Activated CD8-positive, alpha-beta T cell treated with anti-CD3 and anti-CD28 coated beads for 36 hours (primary cell): ENCODE measurements around the gene CPNE2. TPM values are rescaled to one million over a fixed set of nuclear protein-coding genes. Genes with fewer than 3 reads are reported as not detected.
A peak's percentile ranks its signal among the peaks of the same experiment; 100 is the strongest.

ENCODE experiments used
- ATAC-seq: fragments of 200-7000 bp; cut with Tn5 transposase; one replicate; pipeline ENCODE4 v1.10.0; 2021; ENCODE audit warnings: mild to moderate bottlenecking, moderate library complexity
- CTCF ChIA-PET: fragments of 350-600 bp; sonication (Branson Sonifier 250); formaldehyde crosslinking; loops from one replicate; lab custom pipeline; 2021; ENCODE audit warnings: antibody characterized with exemption; lab: Charles Lee
- POLR2A ChIA-PET: fragments of 350-600 bp; sonication (Branson Sonifier 250); formaldehyde crosslinking; loops from one replicate; lab custom pipeline; 2021; ENCODE audit warnings: antibody characterized with exemption; lab: Charles Lee
- DNase-seq: peaks from one replicate; pipeline ENCODE4 v3.0.0-alpha.2; 2020
- H3K27ac Mint-ChIP-seq: one replicate; pipeline ENCODE4 v1.8.0; 2021; ENCODE audit warnings: mild to moderate bottlenecking, mixed read lengths
- H3K27me3 Mint-ChIP-seq: one replicate; pipeline ENCODE4 v1.8.0; 2021; ENCODE audit warnings: mixed read lengths
- H3K36me3 Mint-ChIP-seq: one replicate; pipeline ENCODE4 v1.8.0; 2021; ENCODE audit warnings: low read depth, mixed read lengths
- H3K4me1 Mint-ChIP-seq: one replicate; pipeline ENCODE4 v1.8.0; 2021; ENCODE audit warnings: low read depth, mixed read lengths
- H3K4me3 Mint-ChIP-seq: one replicate; pipeline ENCODE4 v1.8.0; 2021; ENCODE audit warnings: mild to moderate bottlenecking, moderate library complexity, mixed read lengths
- H3K9me3 Mint-ChIP-seq: one replicate; pipeline ENCODE4 v1.8.0; 2021; ENCODE audit warnings: mixed read lengths
- intact Hi-C: fragments of 100-400 bp; cut with micrococcal nuclease; formaldehyde crosslinking; loops from one replicate; pipeline ENCODE4 v1.10.0; 2022
- total RNA-seq, 2 experiments: library from RNA; stranded (reverse); gene quantifications; one replicate each; pipeline ENCODE4 v1.2.3, GENCODE V29; 2021
- TF ChIP-seq, protein P1 (sequence below): fragments of 200-600 bp; IDR thresholded peaks from one replicate; pipeline ENCODE4 v1.8.0; 2022; ENCODE audit warnings: antibody characterized with exemption, mild to moderate bottlenecking

Gene CPNE2
- total RNA-seq, 2 experiments from 2014 or later, result 18.6 to 20.6 TPM

DNA sequence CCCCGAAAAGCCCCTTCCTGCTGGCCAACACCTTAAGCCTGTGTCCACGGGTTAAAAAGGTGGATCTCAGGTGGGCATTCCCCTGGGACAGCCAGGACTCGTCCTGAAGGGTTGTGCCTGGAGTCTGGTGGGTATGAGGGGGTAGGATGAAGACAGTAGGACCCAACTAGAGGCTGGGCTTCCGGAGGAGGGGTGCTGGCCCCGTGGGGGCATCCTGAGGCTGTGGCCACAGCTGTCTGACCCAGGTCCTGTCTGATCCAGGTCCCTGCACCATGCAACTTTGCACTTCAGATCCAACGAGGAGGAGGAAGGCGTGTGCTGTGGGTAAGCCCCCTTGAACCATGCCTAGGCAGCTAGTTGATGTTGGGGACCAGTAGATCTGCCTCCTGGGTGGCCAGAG lies 37.6 kb upstream of the CPNE2 start:
- no peaks in the 10 kb centered on the region for H3K9me3 Mint-ChIP-seq
- intact Hi-C loops, result no loop called here
- ChIA-PET POLR2A (interaction anchor here (0.6 to 1.4 kb wide), 4 partner anchors 22 to 107 kb away, joined by 3 to 4 read pairs (median 4); no protein-coding TSS in a partner anchor), CTCF (interaction anchor here (1.1 to 1.6 kb wide), 3 partner anchors 8 to 91 kb away, joined by 3 to 7 read pairs (median 4); no protein-coding TSS in a partner anchor)
- no peak overlapping the region for H3K4me3 Mint-ChIP-seq
- H3K4me1 Mint-ChIP-seq, result peaks cover 52% of the 10 kb centered on the region
- peaks cover 57% of the 10 kb centered on the region for H3K36me3 Mint-ChIP-seq
- no peaks in the 10 kb centered on the region for H3K27me3 Mint-ChIP-seq
- no peak for DNase-seq
- TF ChIP-seq, protein P1, sequence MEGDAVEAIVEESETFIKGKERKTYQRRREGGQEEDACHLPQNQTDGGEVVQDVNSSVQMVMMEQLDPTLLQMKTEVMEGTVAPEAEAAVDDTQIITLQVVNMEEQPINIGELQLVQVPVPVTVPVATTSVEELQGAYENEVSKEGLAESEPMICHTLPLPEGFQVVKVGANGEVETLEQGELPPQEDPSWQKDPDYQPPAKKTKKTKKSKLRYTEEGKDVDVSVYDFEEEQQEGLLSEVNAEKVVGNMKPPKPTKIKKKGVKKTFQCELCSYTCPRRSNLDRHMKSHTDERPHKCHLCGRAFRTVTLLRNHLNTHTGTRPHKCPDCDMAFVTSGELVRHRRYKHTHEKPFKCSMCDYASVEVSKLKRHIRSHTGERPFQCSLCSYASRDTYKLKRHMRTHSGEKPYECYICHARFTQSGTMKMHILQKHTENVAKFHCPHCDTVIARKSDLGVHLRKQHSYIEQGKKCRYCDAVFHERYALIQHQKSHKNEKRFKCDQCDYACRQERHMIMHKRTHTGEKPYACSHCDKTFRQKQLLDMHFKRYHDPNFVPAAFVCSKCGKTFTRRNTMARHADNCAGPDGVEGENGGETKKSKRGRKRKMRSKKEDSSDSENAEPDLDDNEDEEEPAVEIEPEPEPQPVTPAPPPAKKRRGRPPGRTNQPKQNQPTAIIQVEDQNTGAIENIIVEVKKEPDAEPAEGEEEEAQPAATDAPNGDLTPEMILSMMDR, result no peak
- peak overlapping the region; percentile 55 for H3K27ac Mint-ChIP-seq
- ATAC-seq, result no peak

DNA sequence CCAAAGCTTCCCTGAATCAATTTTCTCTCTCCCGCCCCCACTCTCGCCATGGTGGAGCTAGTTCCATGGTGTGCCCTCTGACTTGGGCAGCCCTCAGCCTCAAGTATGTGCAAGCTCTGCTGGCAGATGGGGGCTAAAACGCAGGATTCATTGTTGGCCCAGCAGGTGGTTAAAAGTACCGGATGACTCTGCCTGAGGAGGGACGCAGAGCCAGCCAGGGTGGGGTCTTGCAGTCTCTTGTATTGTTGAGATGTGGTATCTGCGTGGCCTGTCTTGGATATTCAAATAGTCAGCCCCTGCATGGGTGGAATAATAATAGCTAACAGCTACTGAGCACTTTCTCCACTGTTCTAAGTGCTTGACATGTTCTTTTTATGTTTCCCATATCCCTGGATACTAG lies 36.7 kb upstream of the CPNE2 start:
- H3K27me3 Mint-ChIP-seq, result no peaks in the 10 kb centered on the region
- peaks cover 52% of the 10 kb centered on the region for H3K4me1 Mint-ChIP-seq
- ATAC-seq, result no peak
- TF ChIP-seq, protein P1, result no peak
- H3K4me3 Mint-ChIP-seq, result no peak overlapping the region
- no peak overlapping the region for H3K27ac Mint-ChIP-seq
- H3K9me3 Mint-ChIP-seq, result no peaks in the 10 kb centered on the region
- POLR2A ChIA-PET, result interaction anchor here (1.4 kb wide), 1 partner anchor 21 kb away, joined by 4 read pairs; no protein-coding TSS in a partner anchor
- peaks cover 60% of the 10 kb centered on the region for H3K36me3 Mint-ChIP-seq
- intact Hi-C loops, result no loop called here
- no peak for DNase-seq
- CTCF ChIA-PET, result interaction anchor here (1.6 to 1.8 kb wide), 3 partner anchors 29 to 92 kb away, joined by 4 to 7 read pairs (median 4); no protein-coding TSS in a partner anchor

- H3K27ac Mint-ChIP-seq, result peak overlapping the region; percentile 75
These were observed 34.0 kb upstream of the CPNE2 start for GRCh38 chr16:57058291-57058861.

GRCh38 chr16:57060323-57061083 lies 31.9 kb upstream of the CPNE2 start:
- intact Hi-C loops, result no loop called here
- peaks cover 31% of the 10 kb centered on the region for H3K4me1 Mint-ChIP-seq
- H3K4me3 Mint-ChIP-seq, result no peak overlapping the region
- no peak for DNase-seq
- POLR2A ChIA-PET, result interaction anchor here (0.6 to 1.7 kb wide), 7 partner anchors 7 to 97 kb away, joined by 3 to 6 read pairs (median 4); no protein-coding TSS in a partner anchor
- peaks cover 50% of the 10 kb centered on the region for H3K36me3 Mint-ChIP-seq
- CTCF ChIA-PET, result interaction anchor here (1.5 to 2.4 kb wide), 3 partner anchors 24 to 96 kb away, joined by 4 to 10 read pairs (median 5); no protein-coding TSS in a partner anchor
- no peaks in the 10 kb centered on the region for H3K9me3 Mint-ChIP-seq
- TF ChIP-seq, protein P1, result no peak
- peak overlapping the region; percentile 73 for H3K27ac Mint-ChIP-seq
- H3K27me3 Mint-ChIP-seq, result no peaks in the 10 kb centered on the region
- peak; percentile 18 for ATAC-seq

More at GRCh38 chr16:57058291-57058861, 34.0 kb upstream of the CPNE2 start:
- H3K4me1 Mint-ChIP-seq, result peaks cover 38% of the 10 kb centered on the region
- H3K4me3 Mint-ChIP-seq, result no peak overlapping the region
- H3K27me3 Mint-ChIP-seq, result no peaks in the 10 kb centered on the region
- TF ChIP-seq, protein P1, result no peak
- DNase-seq (no peak), ATAC-seq (no peak)
- H3K9me3 Mint-ChIP-seq, result no peaks in the 10 kb centered on the region
- intact Hi-C loops, result no loop called here
- ChIA-PET CTCF (interaction anchor here (0.6 to 2.4 kb wide), 3 partner anchors 26 to 110 kb away, joined by 3 to 10 read pairs (median 3); no protein-coding TSS in a partner anchor), POLR2A (no interaction called here)
- H3K36me3 Mint-ChIP-seq, result peaks cover 57% of the 10 kb centered on the region
